CD14-positive monocyte (primary cell): ENCODE results near the gene CCDC12. TPM values are rescaled to one million over a fixed set of nuclear protein-coding genes. Genes with fewer than 3 reads are reported as not detected.
A peak's percentile ranks its signal among the peaks of the same experiment; 100 is the strongest.

ENCODE experiments used
- DNase-seq, 3 donors: peaks; one replicate each; pipeline ENCODE4 v3.0.0-alpha.2; 2011 to 2022
- H2AFZ ChIP-seq: 2 replicates; pipeline ENCODE4 v1.6.0; 2012; ENCODE audit warnings: mild to moderate bottlenecking, low read depth, low read length, inconsistent platforms; ENCODE audit not compliant: insufficient read depth, poor library complexity, severe bottlenecking
- H3K27ac ChIP-seq, 2 donors: 1 replicate in 1 of 2; 2 replicates in 1 of 2; pipeline ENCODE4 v1.5.1; 2012 to 2013; ENCODE audit warnings: low read length in 2 of 2, control low read depth in 1 of 2, inconsistent platforms in 1 of 2, low read depth in 1 of 2, mild to moderate bottlenecking in 1 of 2
- H3K27me3 ChIP-seq, 2 donors: one replicate each; pipeline versions ENCODE4 v1.6.0 to v1.6.1; 2011 to 2013; ENCODE audit warnings: low read length in 2 of 2; ENCODE audit not compliant: control insufficient read depth in 2 of 2, insufficient read depth in 2 of 2
- H3K36me3 ChIP-seq, 2 donors: replicated peaks in 1 of 2; 1 replicate in 1 of 2; 2 replicates in 1 of 2; pipeline versions ENCODE4 v1.5.1 to v1.6.1; 2012 to 2013; ENCODE audit warnings: low read length in 2 of 2, control low read depth in 1 of 2, inconsistent platforms in 1 of 2, mild to moderate bottlenecking in 1 of 2; ENCODE audit not compliant: insufficient read depth in 2 of 2, control insufficient read depth in 1 of 2
- H3K4me1 ChIP-seq, 2 donors: 1 replicate in 1 of 2; 2 replicates in 1 of 2; pipeline versions ENCODE4 v1.5.1 to v1.6.1; 2012 to 2013; ENCODE audit warnings: low read length in 2 of 2, control low read depth in 1 of 2, inconsistent platforms in 1 of 2, mild to moderate bottlenecking in 1 of 2, moderate library complexity in 1 of 2; ENCODE audit not compliant: insufficient read depth in 2 of 2, control insufficient read depth in 1 of 2
- H3K4me2 ChIP-seq: replicated peaks from 2 replicates; pipeline ENCODE3; 2012; ENCODE audit warnings: low read length, moderate library complexity, mild to moderate bottlenecking; ENCODE audit not compliant: poor library complexity, severe bottlenecking; ENCODE audit errors: extremely low read depth
- H3K4me3 ChIP-seq, 3 experiments: fragments of 200-600 bp in 1 of 3; sonication (generic) in 1 of 3; replicated peaks in 1 of 3; 1 replicate in 2 of 3; 2 replicates in 1 of 3; pipeline ENCODE4 v1.5.1; 2011 to 2013; ENCODE audit warnings: low read length in 3 of 3, mild to moderate bottlenecking in 3 of 3, control low read depth in 2 of 3, low read depth in 2 of 3, inconsistent platforms in 1 of 3, moderate library complexity in 1 of 3
- H3K79me2 ChIP-seq: 2 replicates; pipeline ENCODE4 v1.6.0; 2012; ENCODE audit warnings: mild to moderate bottlenecking, control low read depth, inconsistent platforms, low read length, moderate library complexity; ENCODE audit not compliant: insufficient read depth
- H3K9ac ChIP-seq: 2 replicates; pipeline ENCODE4 v1.6.0; 2017; ENCODE audit warnings: low read length, mild to moderate bottlenecking; ENCODE audit not compliant: insufficient read depth, poor library complexity, severe bottlenecking
- H3K9me3 ChIP-seq, 2 donors: replicated peaks in 1 of 2; 1 replicate in 1 of 2; 2 replicates in 1 of 2; pipeline versions ENCODE4 v1.5.1 to v1.6.1; 2012 to 2013; ENCODE audit warnings: low read length in 2 of 2, control low read depth in 1 of 2; ENCODE audit not compliant: control insufficient read depth in 1 of 2, insufficient read depth in 1 of 2
- H4K20me1 ChIP-seq: 2 replicates; pipeline ENCODE4 v1.6.0; 2012; ENCODE audit warnings: mild to moderate bottlenecking, low read length, control low read depth, moderate library complexity; ENCODE audit not compliant: insufficient read depth
- H3K27ac Mint-ChIP-seq, 7 donors: one replicate each; pipeline ENCODE4 v1.8.0; 2020; ENCODE audit warnings: mild to moderate bottlenecking in 7 of 7, mixed read lengths in 7 of 7, moderate library complexity in 6 of 7, inconsistent platforms in 2 of 7
- H3K27me3 Mint-ChIP-seq, 3 donors: one replicate each; pipeline ENCODE4 v1.8.0; 2021 to 2022; ENCODE audit warnings: low read depth in 3 of 3, mild to moderate bottlenecking in 3 of 3, mixed read lengths in 3 of 3, moderate library complexity in 3 of 3, inconsistent platforms in 1 of 3
- H3K36me3 Mint-ChIP-seq, 2 donors: one replicate each; pipeline ENCODE4 v1.8.0; 2020; ENCODE audit warnings: mixed read lengths in 2 of 2, inconsistent platforms in 1 of 2, mild to moderate bottlenecking in 1 of 2
- H3K4me1 Mint-ChIP-seq: one replicate; pipeline ENCODE4 v1.8.0; 2020; ENCODE audit warnings: mild to moderate bottlenecking, mixed read lengths
- H3K4me3 Mint-ChIP-seq, 2 donors: one replicate each; pipeline ENCODE4 v1.8.0; 2020; ENCODE audit warnings: mild to moderate bottlenecking in 2 of 2, mixed read lengths in 2 of 2, moderate library complexity in 1 of 2
- H3K9me3 Mint-ChIP-seq, 7 donors: one replicate each; pipeline ENCODE4 v1.8.0; 2020 to 2022; ENCODE audit warnings: mixed read lengths in 7 of 7, mild to moderate bottlenecking in 6 of 7, moderate library complexity in 6 of 7, inconsistent platforms in 2 of 7
- WGBS: methylation state at CpG from one replicate; pipeline ENCODE4 v1.1.5; 2013; ENCODE audit warnings: missing lambda C conversion rate; ENCODE audit not compliant: insufficient coverage; 5-methylcytosine and 5-hydroxymethylcytosine counted together
- intact Hi-C, 2 donors: fragments of 100-400 bp; cut with micrococcal nuclease; formaldehyde crosslinking; loops; one replicate each; pipeline versions ENCODE4 v1.15.0 to v1.15.1; 2023
- polyA plus RNA-seq, 3 donors: library from polyadenylated mRNA; depleted of rRNA in 1 of 3; unstranded in 2 of 3; stranded (reverse) in 1 of 3; fragments of 300-500 nt in 2 of 3; fragments of >200 nt in 1 of 3; fragmentation: Illumina TruSeq in 2 of 3; gene quantifications; 1 replicate in 2 of 3; 2 replicates in 1 of 3; pipeline ENCODE4 v1.2.3, GENCODE V29; 2012 to 2021
- TF ChIP-seq, protein P1 (sequence below): fragments of 200-600 bp; IDR thresholded peaks from one replicate; pipeline ENCODE4 v1.8.0; 2022; ENCODE audit warnings: antibody characterized with exemption, mild to moderate bottlenecking

Gene CCDC12
- polyA plus RNA-seq, 3 donors: 50.1 to 70.7 (median 55.8) TPM

- Histone ChIP-seq H3K4me2 (no peak overlapping the region), H4K20me1 (no peaks in the 10 kb centered on the region), H3K79me2 (no peaks in the 10 kb centered on the region), H3K36me3 (no peaks in the 10 kb centered on the region), H3K9ac (no peak overlapping the region), H3K4me1 (peaks cover 13 to 14% of the 10 kb centered on the region in 2 donors), H3K4me3 (no peak overlapping the region), H2AFZ (no peak overlapping the region), H3K9me3 (no peaks in the 10 kb centered on the region), H3K27me3 (peaks cover 3 to 44% of the 10 kb centered on the region in 2 donors), H3K27ac (no peak overlapping the region)
- Mint-ChIP-seq H3K4me1 (peaks cover 29% of the 10 kb centered on the region), H3K27me3 (peaks cover 37 to 86% (median 54%) of the 10 kb centered on the region in 3 donors), H3K27ac (peak overlapping the region in 1 of 7 donors; percentile 19), H3K36me3 (no peaks in the 10 kb centered on the region), H3K9me3 (peaks cover 0 to 4% (median 0%) of the 10 kb centered on the region in 7 donors), H3K4me3 (no peak overlapping the region)
- TF ChIP-seq, protein P1, sequence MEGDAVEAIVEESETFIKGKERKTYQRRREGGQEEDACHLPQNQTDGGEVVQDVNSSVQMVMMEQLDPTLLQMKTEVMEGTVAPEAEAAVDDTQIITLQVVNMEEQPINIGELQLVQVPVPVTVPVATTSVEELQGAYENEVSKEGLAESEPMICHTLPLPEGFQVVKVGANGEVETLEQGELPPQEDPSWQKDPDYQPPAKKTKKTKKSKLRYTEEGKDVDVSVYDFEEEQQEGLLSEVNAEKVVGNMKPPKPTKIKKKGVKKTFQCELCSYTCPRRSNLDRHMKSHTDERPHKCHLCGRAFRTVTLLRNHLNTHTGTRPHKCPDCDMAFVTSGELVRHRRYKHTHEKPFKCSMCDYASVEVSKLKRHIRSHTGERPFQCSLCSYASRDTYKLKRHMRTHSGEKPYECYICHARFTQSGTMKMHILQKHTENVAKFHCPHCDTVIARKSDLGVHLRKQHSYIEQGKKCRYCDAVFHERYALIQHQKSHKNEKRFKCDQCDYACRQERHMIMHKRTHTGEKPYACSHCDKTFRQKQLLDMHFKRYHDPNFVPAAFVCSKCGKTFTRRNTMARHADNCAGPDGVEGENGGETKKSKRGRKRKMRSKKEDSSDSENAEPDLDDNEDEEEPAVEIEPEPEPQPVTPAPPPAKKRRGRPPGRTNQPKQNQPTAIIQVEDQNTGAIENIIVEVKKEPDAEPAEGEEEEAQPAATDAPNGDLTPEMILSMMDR: peak; percentile 85
- peak; percentile 47 to 60 (median 54) for DNase-seq
- 26% methylated on average over 5 of the region's 5 CpGs for WGBS
- intact Hi-C loops: loop anchor here (1.0 to 2.0 kb wide), 2 partner anchors 190 kb away; no protein-coding TSS in a partner anchor
Observed at GRCh38 chr3:46895204-46895660, 81.3 kb downstream of the CCDC12 start.

DNA sequence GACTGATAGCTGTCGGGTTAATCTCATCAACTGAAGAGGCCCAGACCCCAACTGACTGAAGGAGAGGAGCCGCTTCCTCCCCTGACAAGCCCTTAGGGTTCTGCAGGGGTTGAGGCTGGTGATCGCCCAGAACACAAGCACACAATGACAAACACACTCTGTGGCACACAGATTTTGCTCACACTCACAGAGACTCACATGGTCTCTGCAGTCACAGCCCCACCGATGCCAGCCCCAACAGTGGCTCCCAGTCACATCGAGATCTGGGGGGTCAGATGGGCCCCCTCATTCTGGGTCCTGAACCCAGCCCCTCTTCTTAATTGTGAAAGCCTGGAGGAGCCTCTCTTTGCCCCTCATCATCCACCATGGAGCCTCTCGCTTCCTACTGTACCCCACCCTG, 82.3 kb downstream of the CCDC12 start:
- Histone ChIP-seq H3K4me3 (no peak overlapping the region), H3K36me3 (no peaks in the 10 kb centered on the region), H3K9me3 (no peaks in the 10 kb centered on the region), H3K79me2 (no peaks in the 10 kb centered on the region), H3K4me1 (peaks cover 13 to 14% of the 10 kb centered on the region in 2 donors), H2AFZ (no peak overlapping the region), H4K20me1 (no peaks in the 10 kb centered on the region), H3K9ac (no peak overlapping the region), H3K4me2 (no peak overlapping the region), H3K27me3 (peaks cover 3 to 47% of the 10 kb centered on the region in 2 donors), H3K27ac (no peak overlapping the region)
- Mint-ChIP-seq H3K27ac (peak overlapping the region in 1 of 7 donors; percentile 41), H3K9me3 (peaks cover 0 to 5% (median 0%) of the 10 kb centered on the region in 7 donors), H3K27me3 (peaks cover 39 to 87% (median 57%) of the 10 kb centered on the region in 3 donors), H3K4me1 (peaks cover 29% of the 10 kb centered on the region), H3K36me3 (no peaks in the 10 kb centered on the region), H3K4me3 (no peak overlapping the region)
- TF ChIP-seq, protein P1: no peak
- intact Hi-C loops: loop anchor here in 1 of 2 donors (2.0 kb wide), 1 partner anchor 189 kb away; no protein-coding TSS in a partner anchor
- WGBS: 100% methylated on average over 4 of the region's 6 CpGs
- DNase-seq: no peak
